ENCODE results near the gene SLC39A10. TPM values are rescaled to one million over a fixed set of nuclear protein-coding genes. Genes with fewer than 3 reads are reported as not detected.

SLC39A10 gene
- total and polyA plus RNA-seq, 3 donors from 2014 or later, result 23.3 to 43.4 (median 34.7) TPM

DNA sequence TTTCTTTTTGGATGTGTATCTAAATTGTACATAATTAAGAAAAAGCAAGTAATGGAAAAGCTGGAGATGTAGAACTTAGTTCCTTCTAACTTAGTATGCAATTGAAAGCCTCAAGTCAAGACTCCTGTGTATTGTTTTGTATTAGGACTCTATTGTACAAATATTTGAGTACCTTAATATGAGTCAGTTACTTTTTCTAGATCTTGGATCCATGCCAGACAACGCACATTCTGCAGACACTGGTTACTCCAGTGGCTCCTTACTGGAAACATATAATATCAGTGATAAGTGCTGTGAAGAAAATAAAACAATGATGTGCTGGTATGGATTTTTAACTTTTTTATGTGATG, 1.5 kb downstream of the SLC39A10 start:
- Histone ChIP-seq H3K4me1 (peaks cover 13% of the 10 kb centered on the region), H3K9me3 (no peaks in the 10 kb centered on the region), H3K27me3 (no peaks in the 10 kb centered on the region), H3K27ac (peak overlapping the region; percentile 98 to 99), H3K4me3 (peak overlapping the region; percentile 90 to 94), H3K36me3 (ENCODE audit: low read depth, missing control alignments) (no peaks in the 10 kb centered on the region)
- TF ChIP-seq, protein P1, sequence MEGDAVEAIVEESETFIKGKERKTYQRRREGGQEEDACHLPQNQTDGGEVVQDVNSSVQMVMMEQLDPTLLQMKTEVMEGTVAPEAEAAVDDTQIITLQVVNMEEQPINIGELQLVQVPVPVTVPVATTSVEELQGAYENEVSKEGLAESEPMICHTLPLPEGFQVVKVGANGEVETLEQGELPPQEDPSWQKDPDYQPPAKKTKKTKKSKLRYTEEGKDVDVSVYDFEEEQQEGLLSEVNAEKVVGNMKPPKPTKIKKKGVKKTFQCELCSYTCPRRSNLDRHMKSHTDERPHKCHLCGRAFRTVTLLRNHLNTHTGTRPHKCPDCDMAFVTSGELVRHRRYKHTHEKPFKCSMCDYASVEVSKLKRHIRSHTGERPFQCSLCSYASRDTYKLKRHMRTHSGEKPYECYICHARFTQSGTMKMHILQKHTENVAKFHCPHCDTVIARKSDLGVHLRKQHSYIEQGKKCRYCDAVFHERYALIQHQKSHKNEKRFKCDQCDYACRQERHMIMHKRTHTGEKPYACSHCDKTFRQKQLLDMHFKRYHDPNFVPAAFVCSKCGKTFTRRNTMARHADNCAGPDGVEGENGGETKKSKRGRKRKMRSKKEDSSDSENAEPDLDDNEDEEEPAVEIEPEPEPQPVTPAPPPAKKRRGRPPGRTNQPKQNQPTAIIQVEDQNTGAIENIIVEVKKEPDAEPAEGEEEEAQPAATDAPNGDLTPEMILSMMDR (IDR thresholded peaks at IDR 0.05), result no peak
- TF ChIP-seq POLR2A (IDR thresholded peaks at IDR 0.05), result no peak
- DNase-seq, result peak; percentile 56
- WGBS, 2 donors, result 0 to 3% methylated on average over 1 of the region's 1 CpG
- intact Hi-C loops (cut with DNase I; ENCODE audit: low total_unique reads), result no loop called here

DNA sequence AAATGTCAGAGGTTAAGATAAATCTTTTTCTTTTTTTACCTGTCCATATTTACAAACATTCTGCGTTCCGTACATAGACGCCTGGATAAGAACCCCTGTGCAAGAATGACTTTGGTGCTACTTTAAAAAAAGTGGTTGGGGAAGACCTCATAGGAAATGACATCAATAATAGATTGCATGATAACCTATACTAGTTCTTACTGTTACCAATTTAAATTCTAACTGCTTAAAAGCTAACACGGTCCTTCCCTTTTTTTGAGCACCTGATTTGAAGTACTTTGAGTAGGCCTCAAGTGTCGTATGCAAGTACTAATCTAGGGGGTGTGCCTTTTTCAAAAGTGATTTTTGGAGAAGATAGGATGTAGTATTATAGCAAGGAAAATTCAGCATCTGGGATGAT, 2.1 kb downstream of the SLC39A10 start:
- Histone ChIP-seq H3K27ac (peak overlapping the region; percentile 98 to 99), H3K9me3 (no peaks in the 10 kb centered on the region), H3K4me1 (peaks cover 13% of the 10 kb centered on the region), H3K27me3 (no peaks in the 10 kb centered on the region), H3K36me3 (ENCODE audit: low read depth, missing control alignments) (no peaks in the 10 kb centered on the region), H3K4me3 (peak overlapping the region; percentile 18 to 90)
- no peak for TF ChIP-seq POLR2A (IDR thresholded peaks at IDR 0.05)
- TF ChIP-seq, protein P1 (IDR thresholded peaks at IDR 0.05), result no peak
- WGBS, 2 donors, result 35 to 43% methylated on average over 5 of the region's 5 CpGs
- intact Hi-C loops (cut with DNase I; ENCODE audit: low total_unique reads), result no loop called here
- no peak for DNase-seq

DNA sequence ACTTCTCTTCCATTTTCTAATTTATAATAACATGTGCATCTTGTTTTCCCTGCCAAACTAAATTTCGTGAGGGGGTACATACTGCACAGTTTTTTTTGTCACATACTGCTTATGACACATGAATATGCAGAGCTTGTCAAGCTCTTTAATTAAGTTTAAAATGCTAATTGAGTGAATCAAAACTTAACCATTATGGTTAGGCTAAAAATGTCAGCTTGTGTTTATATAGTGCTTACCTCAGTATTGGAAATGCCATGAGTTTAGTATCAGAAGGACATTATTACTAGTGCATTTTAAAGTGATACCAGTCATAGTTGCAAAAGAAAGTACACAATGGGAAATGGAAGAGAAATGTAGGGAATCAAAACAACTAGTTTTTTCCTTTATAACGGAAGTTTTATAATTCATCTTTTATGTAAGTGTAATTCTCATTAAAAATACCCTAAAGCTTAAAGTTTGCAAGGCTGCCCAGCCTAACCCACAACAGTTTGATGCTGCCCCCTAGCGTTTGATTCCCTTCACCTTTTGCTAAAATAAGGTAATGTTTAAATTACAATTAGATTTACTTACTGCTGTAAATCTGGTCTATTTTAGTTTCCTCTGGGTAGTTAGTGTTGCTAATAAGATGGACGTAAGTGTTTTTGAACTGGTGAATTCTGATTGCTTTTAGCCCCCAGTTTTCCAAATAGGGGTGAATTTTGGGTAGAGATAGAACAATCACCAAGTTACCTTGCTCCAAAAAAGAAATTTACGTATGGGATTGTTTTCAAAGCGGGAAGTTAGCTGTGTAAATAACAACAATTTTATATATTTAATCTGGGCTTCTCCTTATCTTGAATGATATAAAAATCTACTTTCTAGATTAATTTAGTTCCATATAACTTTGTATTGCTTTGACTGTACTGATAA, 3.2 kb downstream of the SLC39A10 start:
- Histone ChIP-seq H3K27ac (peak overlapping the region; percentile 98 to 99), H3K4me3 (no peak overlapping the region), H3K27me3 (no peaks in the 10 kb centered on the region), H3K4me1 (peaks cover 13% of the 10 kb centered on the region), H3K9me3 (no peaks in the 10 kb centered on the region), H3K36me3 (ENCODE audit: low read depth, missing control alignments) (no peaks in the 10 kb centered on the region)
- TF ChIP-seq, protein P1 (IDR thresholded peaks at IDR 0.05), result peak; percentile 78 to 85 (median 80)
- no peak for TF ChIP-seq POLR2A (IDR thresholded peaks at IDR 0.05)
- intact Hi-C loops (cut with DNase I; ENCODE audit: low total_unique reads), result no loop called here
- 34 to 37% methylated on average over 6 of the region's 6 CpGs for WGBS, 2 donors
- peak; percentile 90 for DNase-seq

DNA sequence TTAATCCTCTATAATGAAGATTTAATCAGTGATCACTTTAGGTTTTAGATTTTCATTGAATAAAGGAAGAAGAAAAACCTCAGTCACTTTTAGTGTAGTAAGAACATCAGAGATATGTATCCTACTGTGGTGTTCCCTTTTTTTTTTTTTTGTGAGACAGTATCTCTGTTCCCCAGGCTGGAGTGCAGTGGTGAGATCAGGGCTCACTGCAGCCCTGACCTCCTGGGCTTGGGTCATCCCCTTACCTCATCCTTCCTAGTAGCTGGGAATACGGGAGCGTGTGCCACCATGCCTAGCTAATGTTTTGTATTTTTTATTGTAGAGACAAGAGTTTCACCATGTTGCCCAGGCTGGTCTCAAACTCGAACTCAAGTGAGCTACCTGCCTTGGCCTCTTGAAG, 5.1 kb downstream of the SLC39A10 start:
- Histone ChIP-seq H3K27me3 (no peaks in the 10 kb centered on the region), H3K27ac (no peak overlapping the region), H3K9me3 (no peaks in the 10 kb centered on the region), H3K36me3 (ENCODE audit: low read depth, missing control alignments) (no peaks in the 10 kb centered on the region), H3K4me1 (peaks cover 13% of the 10 kb centered on the region), H3K4me3 (no peak overlapping the region)
- DNase-seq, result peak; percentile 23
- intact Hi-C loops (cut with DNase I; ENCODE audit: low total_unique reads), result no loop called here
- TF ChIP-seq, protein P1 (IDR thresholded peaks at IDR 0.05), result no peak
- TF ChIP-seq POLR2A (IDR thresholded peaks at IDR 0.05), result no peak
- 27 to 46% methylated on average over 3 of the region's 3 CpGs for WGBS, 2 donors
